GM23338 (cell line): ENCODE results near the gene LRRC8E. TPM values are rescaled to one million over a fixed set of nuclear protein-coding genes. Genes with fewer than 3 reads are reported as not detected.

Source experiments
- ATAC-seq: fragments of 200-7000 bp; cut with Tn5 transposase; 3 replicates; pipeline ENCODE4 v1.9.1; 2020
- DNase-seq: peaks from one replicate; pipeline ENCODE4 v3.0.0-alpha.2; 2015; ENCODE audit warnings: low spot score
- H2AFZ ChIP-seq: fragments of 200-600 bp; sonication (generic); 2 replicates; pipeline ENCODE4 v1.8.0; 2016; ENCODE audit warnings: antibody characterized with exemption, mild to moderate bottlenecking, moderate library complexity
- H3F3A ChIP-seq: fragments of 200-600 bp; sonication (generic); replicated peaks from 2 replicates; pipeline ENCODE4 v1.8.0; 2017; ENCODE audit warnings: antibody characterized with exemption, mixed run types, low read depth
- H3K27ac ChIP-seq: fragments of 200-600 bp; sonication (generic); 2 replicates; pipeline ENCODE4 v1.6.1; 2016; ENCODE audit warnings: low read depth
- H3K27me3 ChIP-seq: fragments of 200-600 bp; sonication (generic); 2 replicates; pipeline ENCODE4 v1.8.0; 2016; ENCODE audit warnings: mild to moderate bottlenecking, mixed run types, moderate library complexity; ENCODE audit not compliant: insufficient read depth
- H3K36me3 ChIP-seq: fragments of 200-600 bp; sonication (generic); 2 replicates; pipeline ENCODE4 v1.8.0; 2016; ENCODE audit warnings: mild to moderate bottlenecking; ENCODE audit not compliant: insufficient read depth
- H3K4me1 ChIP-seq: fragments of 200-600 bp; sonication (generic); 2 replicates; pipeline ENCODE4 v1.8.0; 2016; ENCODE audit warnings: mild to moderate bottlenecking, moderate library complexity; ENCODE audit not compliant: insufficient read depth
- H3K4me2 ChIP-seq: fragments of 200-600 bp; sonication (generic); 2 replicates; pipeline ENCODE4 v1.7.1; 2017; ENCODE audit warnings: mixed run types
- H3K4me3 ChIP-seq: fragments of 200-600 bp; sonication (generic); 2 replicates; pipeline ENCODE4 v1.6.1; 2016; ENCODE audit warnings: mixed run types
- H3K79me2 ChIP-seq: fragments of 200-600 bp; sonication (generic); replicated peaks from 2 replicates; pipeline ENCODE4 v1.8.0; 2017; ENCODE audit warnings: mild to moderate bottlenecking; ENCODE audit not compliant: insufficient read depth
- H3K9me2 ChIP-seq: fragments of 200-600 bp; sonication (generic); 2 replicates; pipeline ENCODE4 v1.8.0; 2017; ENCODE audit not compliant: insufficient read depth
- H4K20me1 ChIP-seq: fragments of 200-600 bp; sonication (generic); replicated peaks from 2 replicates; pipeline ENCODE4 v1.8.0; 2017; ENCODE audit warnings: mild to moderate bottlenecking; ENCODE audit not compliant: insufficient read depth
- H3K27ac Mint-ChIP-seq: 2 replicates; pipeline ENCODE4 v1.8.0; 2020; ENCODE audit warnings: inconsistent platforms, mild to moderate bottlenecking, moderate library complexity, mixed read lengths
- H3K27me3 Mint-ChIP-seq: 3 replicates; pipeline ENCODE4 v1.8.0; 2022; ENCODE audit warnings: low read depth, mild to moderate bottlenecking, moderate library complexity, mixed read lengths, inconsistent platforms; ENCODE audit not compliant: insufficient read depth, poor library complexity
- H3K36me3 Mint-ChIP-seq: 3 replicates; pipeline ENCODE4 v1.8.0; 2021; ENCODE audit warnings: low read depth, mild to moderate bottlenecking, inconsistent platforms, moderate library complexity, mixed read lengths
- H3K4me1 Mint-ChIP-seq: 3 replicates; pipeline ENCODE4 v1.8.0; 2020; ENCODE audit warnings: mild to moderate bottlenecking, inconsistent platforms, mixed read lengths
- H3K4me3 Mint-ChIP-seq: 3 replicates; pipeline ENCODE4 v1.8.0; 2021; ENCODE audit warnings: moderate library complexity, mild to moderate bottlenecking, inconsistent platforms, mixed read lengths
- H3K9me3 Mint-ChIP-seq: 3 replicates; pipeline ENCODE4 v1.8.0; 2020; ENCODE audit warnings: moderate library complexity, mild to moderate bottlenecking, inconsistent platforms, mixed read lengths
- CREB1 ChIP-seq: fragments of 250-450 bp; sonication (Bioruptor Pico); IDR thresholded peaks from 2 replicates; pipeline ENCODE4 v1.5.0; 2020; ENCODE audit warnings: low read depth, mild to moderate bottlenecking, moderate library complexity
- CTCF ChIP-seq, 2 experiments: fragments of 200-600 bp in 1 of 2; sonication (generic) in 1 of 2; conservative IDR thresholded peaks; 2 replicates each; pipeline versions ENCODE4 v1.5.1 to v1.6.1; 2016 to 2017; ENCODE audit warnings: antibody characterized with exemption in 2 of 2, low read depth in 2 of 2, mild to moderate bottlenecking in 2 of 2, moderate library complexity in 1 of 2
- ETS1 ChIP-seq: IDR thresholded peaks from 2 replicates; pipeline ENCODE4 v1.6.1; 2016; ENCODE audit warnings: antibody characterized with exemption
- EZH2 ChIP-seq: fragments of 200-600 bp; sonication (generic); IDR thresholded peaks from one replicate; pipeline ENCODE4 v1.8.0; 2017; ENCODE audit warnings: antibody characterized with exemption, mild to moderate bottlenecking, low read depth; ENCODE audit not compliant: unreplicated experiment
- EZH2phosphoT487 ChIP-seq: fragments of 200-600 bp; sonication (generic); IDR thresholded peaks from one replicate; pipeline ENCODE4 v1.8.1; 2018; ENCODE audit warnings: antibody characterized with exemption; ENCODE audit not compliant: unreplicated experiment
- JUNB ChIP-seq: IDR thresholded peaks from one replicate; pipeline ENCODE4 v1.6.1; 2016; ENCODE audit warnings: antibody characterized with exemption; ENCODE audit not compliant: unreplicated experiment
- NANOG ChIP-seq: IDR thresholded peaks from 2 replicates; pipeline ENCODE4 v1.6.1; 2016; ENCODE audit warnings: antibody characterized with exemption, borderline replicate concordance
- POLR2AphosphoS5 ChIP-seq: IDR thresholded peaks from 2 replicates; pipeline ENCODE4 v1.6.1; 2016; ENCODE audit warnings: antibody characterized with exemption, low read depth
- STAT1 ChIP-seq: IDR thresholded peaks from one replicate; pipeline ENCODE4 v1.6.1; 2016; ENCODE audit warnings: antibody characterized with exemption; ENCODE audit not compliant: unreplicated experiment
- ZNF114 ChIP-seq: fragments of 250-450 bp; sonication (Bioruptor Pico); IDR thresholded peaks from 2 replicates; pipeline ENCODE4 v1.5.0; 2020; ENCODE audit warnings: mild to moderate bottlenecking, moderate library complexity
- ZNF331 ChIP-seq: fragments of 250-450 bp; sonication (Bioruptor Pico); IDR thresholded peaks from 2 replicates; pipeline ENCODE4 v1.5.0; 2020; ENCODE audit warnings: low read depth, mild to moderate bottlenecking, moderate library complexity
- polyA plus RNA-seq: library from polyadenylated mRNA; unstranded; fragments of >200 nt; fragmentation: Nextera tagmentation; extraction: Ambion mirVana; gene quantifications from 2 replicates; pipeline ENCODE4 v1.2.1, GENCODE V29; 2016
- total RNA-seq: library from RNA; depleted of rRNA; stranded (reverse); fragments of >200 nt; shearing (Covaris generic); gene quantifications from 2 replicates; pipeline ENCODE4 v1.2.3, GENCODE V29; 2014
- TF ChIP-seq, protein P1 (sequence below): IDR thresholded peaks from one replicate; pipeline ENCODE4 v1.6.1; 2018; ENCODE audit warnings: antibody characterized with exemption; ENCODE audit not compliant: unreplicated experiment
- TF ChIP-seq, protein P2 (sequence below): fragments of 250-450 bp; sonication (Bioruptor Pico); IDR thresholded peaks from 2 replicates; pipeline ENCODE4 v1.5.0; 2020; ENCODE audit warnings: mild to moderate bottlenecking, moderate library complexity

The LRRC8E gene
- total and polyA plus RNA-seq, 2 experiments from 2014 or later, result 0.29 to 4.8 TPM

- H3K9me3 Mint-ChIP-seq, result no peaks in the 10 kb centered on the region
- Histone ChIP-seq H3K79me2 (no peaks in the 10 kb centered on the region), H4K20me1 (peaks cover 6% of the 10 kb centered on the region; the same call in 1 of the 2 replicates), H3K9me2 (no peaks in the 10 kb centered on the region), H3K27ac (no peak overlapping the region), H3F3A (peaks cover 18% of the 10 kb centered on the region), H3K4me2 (no peak overlapping the region), H3K27me3 (no peaks in the 10 kb centered on the region), H3K4me3 (no peak overlapping the region), H3K4me1 (no peaks in the 10 kb centered on the region), H3K36me3 (peaks cover 22% of the 10 kb centered on the region; the same call in 1 of the 2 replicates), H2AFZ (no peak overlapping the region)
- TF ChIP-seq, protein P1, sequence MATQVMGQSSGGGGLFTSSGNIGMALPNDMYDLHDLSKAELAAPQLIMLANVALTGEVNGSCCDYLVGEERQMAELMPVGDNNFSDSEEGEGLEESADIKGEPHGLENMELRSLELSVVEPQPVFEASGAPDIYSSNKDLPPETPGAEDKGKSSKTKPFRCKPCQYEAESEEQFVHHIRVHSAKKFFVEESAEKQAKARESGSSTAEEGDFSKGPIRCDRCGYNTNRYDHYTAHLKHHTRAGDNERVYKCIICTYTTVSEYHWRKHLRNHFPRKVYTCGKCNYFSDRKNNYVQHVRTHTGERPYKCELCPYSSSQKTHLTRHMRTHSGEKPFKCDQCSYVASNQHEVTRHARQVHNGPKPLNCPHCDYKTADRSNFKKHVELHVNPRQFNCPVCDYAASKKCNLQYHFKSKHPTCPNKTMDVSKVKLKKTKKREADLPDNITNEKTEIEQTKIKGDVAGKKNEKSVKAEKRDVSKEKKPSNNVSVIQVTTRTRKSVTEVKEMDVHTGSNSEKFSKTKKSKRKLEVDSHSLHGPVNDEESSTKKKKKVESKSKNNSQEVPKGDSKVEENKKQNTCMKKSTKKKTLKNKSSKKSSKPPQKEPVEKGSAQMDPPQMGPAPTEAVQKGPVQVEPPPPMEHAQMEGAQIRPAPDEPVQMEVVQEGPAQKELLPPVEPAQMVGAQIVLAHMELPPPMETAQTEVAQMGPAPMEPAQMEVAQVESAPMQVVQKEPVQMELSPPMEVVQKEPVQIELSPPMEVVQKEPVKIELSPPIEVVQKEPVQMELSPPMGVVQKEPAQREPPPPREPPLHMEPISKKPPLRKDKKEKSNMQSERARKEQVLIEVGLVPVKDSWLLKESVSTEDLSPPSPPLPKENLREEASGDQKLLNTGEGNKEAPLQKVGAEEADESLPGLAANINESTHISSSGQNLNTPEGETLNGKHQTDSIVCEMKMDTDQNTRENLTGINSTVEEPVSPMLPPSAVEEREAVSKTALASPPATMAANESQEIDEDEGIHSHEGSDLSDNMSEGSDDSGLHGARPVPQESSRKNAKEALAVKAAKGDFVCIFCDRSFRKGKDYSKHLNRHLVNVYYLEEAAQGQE, result no peak
- TF ChIP-seq JUNB (no peak), ZNF114 (CRISPR knock-in tag) (no peak), CREB1 (CRISPR knock-in tag) (no peak), ETS1 (no peak), NANOG (no peak), EZH2phosphoT487 (no peak), EZH2 (no peak), CTCF (conservative IDR thresholded peaks at IDR 0.05; ENCODE audit: low read depth in 2 of 2) (no peak), ZNF331 (CRISPR knock-in tag) (no peak), POLR2AphosphoS5 (no peak), STAT1 (no peak)
- TF ChIP-seq, protein P2, sequence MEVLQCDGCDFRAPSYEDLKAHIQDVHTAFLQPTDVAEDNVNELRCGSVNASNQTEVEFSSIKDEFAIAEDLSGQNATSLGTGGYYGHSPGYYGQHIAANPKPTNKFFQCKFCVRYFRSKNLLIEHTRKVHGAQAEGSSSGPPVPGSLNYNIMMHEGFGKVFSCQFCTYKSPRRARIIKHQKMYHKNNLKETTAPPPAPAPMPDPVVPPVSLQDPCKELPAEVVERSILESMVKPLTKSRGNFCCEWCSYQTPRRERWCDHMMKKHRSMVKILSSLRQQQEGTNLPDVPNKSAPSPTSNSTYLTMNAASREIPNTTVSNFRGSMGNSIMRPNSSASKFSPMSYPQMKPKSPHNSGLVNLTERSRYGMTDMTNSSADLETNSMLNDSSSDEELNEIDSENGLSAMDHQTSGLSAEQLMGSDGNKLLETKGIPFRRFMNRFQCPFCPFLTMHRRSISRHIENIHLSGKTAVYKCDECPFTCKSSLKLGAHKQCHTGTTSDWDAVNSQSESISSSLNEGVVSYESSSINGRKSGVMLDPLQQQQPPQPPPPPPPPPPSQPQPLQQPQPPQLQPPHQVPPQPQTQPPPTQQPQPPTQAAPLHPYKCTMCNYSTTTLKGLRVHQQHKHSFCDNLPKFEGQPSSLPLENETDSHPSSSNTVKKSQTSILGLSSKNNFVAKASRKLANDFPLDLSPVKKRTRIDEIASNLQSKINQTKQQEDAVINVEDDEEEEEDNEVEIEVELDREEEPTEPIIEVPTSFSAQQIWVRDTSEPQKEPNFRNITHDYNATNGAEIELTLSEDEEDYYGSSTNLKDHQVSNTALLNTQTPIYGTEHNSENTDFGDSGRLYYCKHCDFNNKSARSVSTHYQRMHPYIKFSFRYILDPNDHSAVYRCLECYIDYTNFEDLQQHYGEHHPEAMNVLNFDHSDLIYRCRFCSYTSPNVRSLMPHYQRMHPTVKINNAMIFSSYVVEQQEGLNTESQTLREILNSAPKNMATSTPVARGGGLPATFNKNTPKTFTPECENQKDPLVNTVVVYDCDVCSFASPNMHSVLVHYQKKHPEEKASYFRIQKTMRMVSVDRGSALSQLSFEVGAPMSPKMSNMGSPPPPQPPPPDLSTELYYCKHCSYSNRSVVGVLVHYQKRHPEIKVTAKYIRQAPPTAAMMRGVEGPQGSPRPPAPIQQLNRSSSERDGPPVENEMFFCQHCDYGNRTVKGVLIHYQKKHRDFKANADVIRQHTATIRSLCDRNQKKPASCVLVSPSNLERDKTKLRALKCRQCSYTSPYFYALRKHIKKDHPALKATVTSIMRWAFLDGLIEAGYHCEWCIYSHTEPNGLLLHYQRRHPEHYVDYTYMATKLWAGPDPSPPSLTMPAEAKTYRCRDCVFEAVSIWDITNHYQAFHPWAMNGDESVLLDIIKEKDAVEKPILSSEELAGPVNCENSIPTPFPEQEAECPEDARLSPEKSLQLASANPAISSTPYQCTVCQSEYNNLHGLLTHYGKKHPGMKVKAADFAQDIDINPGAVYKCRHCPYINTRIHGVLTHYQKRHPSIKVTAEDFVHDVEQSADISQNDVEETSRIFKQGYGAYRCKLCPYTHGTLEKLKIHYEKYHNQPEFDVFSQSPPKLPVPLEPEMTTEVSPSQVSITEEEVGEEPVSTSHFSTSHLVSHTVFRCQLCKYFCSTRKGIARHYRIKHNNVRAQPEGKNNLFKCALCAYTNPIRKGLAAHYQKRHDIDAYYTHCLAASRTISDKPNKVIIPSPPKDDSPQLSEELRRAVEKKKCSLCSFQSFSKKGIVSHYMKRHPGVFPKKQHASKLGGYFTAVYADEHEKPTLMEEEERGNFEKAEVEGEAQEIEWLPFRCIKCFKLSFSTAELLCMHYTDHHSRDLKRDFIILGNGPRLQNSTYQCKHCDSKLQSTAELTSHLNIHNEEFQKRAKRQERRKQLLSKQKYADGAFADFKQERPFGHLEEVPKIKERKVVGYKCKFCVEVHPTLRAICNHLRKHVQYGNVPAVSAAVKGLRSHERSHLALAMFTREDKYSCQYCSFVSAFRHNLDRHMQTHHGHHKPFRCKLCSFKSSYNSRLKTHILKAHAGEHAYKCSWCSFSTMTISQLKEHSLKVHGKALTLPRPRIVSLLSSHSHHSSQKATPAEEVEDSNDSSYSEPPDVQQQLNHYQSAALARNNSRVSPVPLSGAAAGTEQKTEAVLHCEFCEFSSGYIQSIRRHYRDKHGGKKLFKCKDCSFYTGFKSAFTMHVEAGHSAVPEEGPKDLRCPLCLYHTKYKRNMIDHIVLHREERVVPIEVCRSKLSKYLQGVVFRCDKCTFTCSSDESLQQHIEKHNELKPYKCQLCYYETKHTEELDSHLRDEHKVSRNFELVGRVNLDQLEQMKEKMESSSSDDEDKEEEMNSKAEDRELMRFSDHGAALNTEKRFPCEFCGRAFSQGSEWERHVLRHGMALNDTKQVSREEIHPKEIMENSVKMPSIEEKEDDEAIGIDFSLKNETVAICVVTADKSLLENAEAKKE (CRISPR knock-in tag), result no peak
- peaks cover 9% of the 10 kb centered on the region for H3K27me3 Mint-ChIP-seq
- H3K36me3 Mint-ChIP-seq, result peaks cover 72% of the 10 kb centered on the region
- H3K4me1 Mint-ChIP-seq, result no peaks in the 10 kb centered on the region; the same call in 2 of the 3 replicates
- DNase-seq (no peak), ATAC-seq (no peak)
- H3K27ac Mint-ChIP-seq, result no peak overlapping the region
- H3K4me3 Mint-ChIP-seq, result no peak overlapping the region
These were observed 44.1 kb downstream of the LRRC8E start for GRCh38 chr19:7932276-7932929.
